Measurements from ENCODE around the gene TRPC4. TPM values are rescaled to one million over a fixed set of nuclear protein-coding genes. Genes with fewer than 3 reads are reported as not detected.

Gene TRPC4
- total RNA-seq, 2 experiments from 2014 or later: not detected

DNA sequence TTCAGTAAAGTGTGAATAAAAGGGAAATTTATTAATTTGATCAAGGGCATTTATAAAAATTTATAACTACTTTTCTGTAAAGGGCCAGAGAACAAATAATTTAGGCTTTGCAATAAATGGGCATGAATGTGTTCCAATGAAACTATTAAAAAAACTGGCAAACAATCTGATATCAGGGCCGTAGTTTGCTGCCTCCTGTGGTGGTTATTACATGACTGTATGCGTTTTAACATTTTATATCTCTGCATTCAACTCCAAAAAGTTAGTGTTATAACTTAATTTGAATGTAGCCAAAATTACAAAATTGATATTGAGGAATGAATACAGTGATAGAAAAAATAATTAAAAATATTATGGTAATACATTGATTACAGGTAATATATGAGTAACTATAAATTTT is 190.5 kb downstream of the TRPC4 start:
- ChIA-PET CTCF (no interaction called here), POLR2A (no interaction called here)
- intact Hi-C loops (cut with DNase I, micrococcal nuclease): no loop called here
- H3K27me3 Mint-ChIP-seq: no peaks in the 10 kb centered on the region
- no peak for ATAC-seq
- H3K4me3 Mint-ChIP-seq: no peak overlapping the region
- DNase-seq: no peak
- H3K27ac Mint-ChIP-seq: no peak overlapping the region
- no peaks in the 10 kb centered on the region for H3K36me3 Mint-ChIP-seq (ENCODE audit: low read depth)
- no peaks in the 10 kb centered on the region for H3K4me1 Mint-ChIP-seq
- H3K9me3 Mint-ChIP-seq (ENCODE audit: low read depth): no peaks in the 10 kb centered on the region

DNA sequence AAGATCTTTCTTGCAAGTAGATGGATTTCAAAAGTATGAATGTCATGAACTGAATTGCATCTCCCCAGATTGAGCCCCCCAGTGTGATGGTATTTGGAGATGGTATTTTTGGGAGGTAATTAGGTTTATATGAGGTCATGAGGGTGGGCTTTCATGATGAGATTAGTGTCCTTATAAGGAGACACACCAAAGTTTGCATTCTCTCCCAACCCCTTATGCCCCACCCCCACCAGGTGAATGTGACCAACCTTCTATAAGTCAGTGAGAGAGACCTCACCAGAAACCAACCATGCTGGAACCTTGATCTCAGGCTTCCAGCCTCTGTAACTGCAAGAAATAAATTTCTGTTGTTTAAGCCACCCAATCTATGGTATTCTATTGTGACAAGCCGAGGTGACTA is 199.7 kb downstream of the TRPC4 start:
- Mint-ChIP-seq H3K4me1 (no peaks in the 10 kb centered on the region), H3K27ac (no peak overlapping the region), H3K36me3 (ENCODE audit: low read depth) (no peaks in the 10 kb centered on the region), H3K27me3 (peaks cover 2% of the 10 kb centered on the region), H3K9me3 (ENCODE audit: low read depth) (no peaks in the 10 kb centered on the region), H3K4me3 (no peak overlapping the region)
- no peak for DNase-seq
- intact Hi-C loops (cut with DNase I, micrococcal nuclease): no loop called here
- ChIA-PET POLR2A (no interaction called here), CTCF (no interaction called here)
- ATAC-seq: no peak

DNA sequence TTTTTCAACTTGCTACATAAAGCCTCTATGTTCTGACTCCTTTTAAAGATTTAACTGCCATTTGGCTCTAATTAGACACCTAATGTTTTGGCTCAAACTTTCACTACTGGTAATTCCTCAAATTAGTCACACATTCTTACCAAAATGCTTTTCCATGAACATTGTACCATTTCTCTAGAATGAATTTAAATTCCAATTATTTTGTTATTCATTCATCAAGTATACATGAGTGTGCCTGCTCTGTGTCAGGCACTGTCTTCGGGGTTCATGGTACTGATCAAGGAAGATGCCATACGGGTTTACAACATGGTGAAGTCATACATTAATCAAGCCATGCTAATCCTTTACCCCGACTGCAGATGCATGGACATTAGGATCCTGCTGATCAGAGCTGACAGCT is 201.9 kb downstream of the TRPC4 start:
- Mint-ChIP-seq H3K36me3 (ENCODE audit: low read depth) (no peaks in the 10 kb centered on the region), H3K4me3 (no peak overlapping the region)
- intact Hi-C loops (cut with DNase I, micrococcal nuclease): no loop called here

DNA sequence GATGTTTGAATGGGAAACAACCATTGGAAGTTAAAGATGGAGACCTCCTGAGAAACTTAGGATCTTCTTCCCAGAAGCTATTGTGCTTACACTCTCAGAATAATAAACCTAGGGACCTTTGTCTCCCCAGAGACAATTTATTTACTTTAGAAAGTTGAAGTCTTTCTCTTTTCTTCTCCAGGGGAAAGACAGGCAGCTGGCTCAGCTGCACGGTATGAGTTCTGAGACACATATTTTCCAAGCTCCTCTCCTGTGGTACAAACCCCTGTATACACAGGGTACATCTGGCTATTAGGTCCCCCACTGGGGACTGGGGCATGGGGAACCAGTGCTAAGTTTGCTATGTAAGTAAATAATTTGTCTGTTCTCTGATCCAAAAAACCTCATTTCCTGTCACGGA is 203.5 kb downstream of the TRPC4 start:
- Mint-ChIP-seq H3K27me3 (peaks cover 2% of the 10 kb centered on the region), H3K27ac (no peak overlapping the region), H3K4me3 (no peak overlapping the region), H3K9me3 (ENCODE audit: low read depth) (no peaks in the 10 kb centered on the region), H3K4me1 (no peaks in the 10 kb centered on the region), H3K36me3 (ENCODE audit: low read depth) (no peaks in the 10 kb centered on the region)
- POLR2A ChIA-PET: no interaction called here
- ATAC-seq (no peak), DNase-seq (no peak)
- intact Hi-C loops (cut with DNase I, micrococcal nuclease): no loop called here
- CTCF ChIA-PET: no interaction called here

More for the DNA sequence above, 201.9 kb downstream of the TRPC4 start:
- Mint-ChIP-seq H3K27me3 (peaks cover 2% of the 10 kb centered on the region), H3K9me3 (ENCODE audit: low read depth) (no peaks in the 10 kb centered on the region), H3K4me1 (no peaks in the 10 kb centered on the region), H3K27ac (no peak overlapping the region)
- ChIA-PET POLR2A (no interaction called here), CTCF (no interaction called here)
- DNase-seq: no peak
- no peak for ATAC-seq

- ChIA-PET POLR2A (no interaction called here), CTCF (interaction anchor here (0.7 kb wide), 1 partner anchor 8 kb away, joined by 3 read pairs; no protein-coding TSS in a partner anchor)
- peaks cover 2% of the 10 kb centered on the region for H3K27me3 Mint-ChIP-seq
- intact Hi-C loops (cut with DNase I, micrococcal nuclease): no loop called here
- H3K36me3 Mint-ChIP-seq (ENCODE audit: low read depth): no peaks in the 10 kb centered on the region
- DNase-seq (no peak), ATAC-seq (no peak)
- H3K4me3 Mint-ChIP-seq: no peak overlapping the region
- no peak overlapping the region for H3K27ac Mint-ChIP-seq
- H3K4me1 Mint-ChIP-seq: no peaks in the 10 kb centered on the region
- H3K9me3 Mint-ChIP-seq (ENCODE audit: low read depth): no peaks in the 10 kb centered on the region
These were observed 204.2 kb downstream of the TRPC4 start for GRCh38 chr13:37665420-37665819.

DNA sequence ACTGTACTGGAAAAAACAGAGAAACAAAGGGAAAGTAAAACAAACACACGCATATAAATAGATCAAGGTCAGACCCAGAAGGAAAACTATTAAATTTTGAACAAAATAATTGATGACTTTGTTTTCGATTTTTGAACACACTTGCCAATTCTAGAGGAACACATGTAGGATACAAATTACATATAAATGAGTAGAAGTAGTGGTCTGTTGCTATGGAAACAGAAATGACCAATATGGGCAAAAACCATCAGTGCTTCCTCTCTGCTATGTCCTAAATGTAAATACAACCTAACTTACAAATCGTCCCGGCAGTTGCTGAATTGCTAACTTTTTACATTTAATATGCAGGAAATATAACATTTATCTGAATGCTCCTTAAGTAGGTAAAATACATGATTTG is 205.8 kb downstream of the TRPC4 start:
- CTCF ChIA-PET: no interaction called here
- Mint-ChIP-seq H3K4me1 (no peaks in the 10 kb centered on the region), H3K27me3 (peaks cover 2% of the 10 kb centered on the region), H3K36me3 (ENCODE audit: low read depth) (no peaks in the 10 kb centered on the region), H3K4me3 (no peak overlapping the region), H3K9me3 (ENCODE audit: low read depth) (no peaks in the 10 kb centered on the region), H3K27ac (no peak overlapping the region)
- ATAC-seq (no peak), DNase-seq (no peak)
- POLR2A ChIA-PET: no interaction called here
- intact Hi-C loops (cut with DNase I, micrococcal nuclease): no loop called here

DNA sequence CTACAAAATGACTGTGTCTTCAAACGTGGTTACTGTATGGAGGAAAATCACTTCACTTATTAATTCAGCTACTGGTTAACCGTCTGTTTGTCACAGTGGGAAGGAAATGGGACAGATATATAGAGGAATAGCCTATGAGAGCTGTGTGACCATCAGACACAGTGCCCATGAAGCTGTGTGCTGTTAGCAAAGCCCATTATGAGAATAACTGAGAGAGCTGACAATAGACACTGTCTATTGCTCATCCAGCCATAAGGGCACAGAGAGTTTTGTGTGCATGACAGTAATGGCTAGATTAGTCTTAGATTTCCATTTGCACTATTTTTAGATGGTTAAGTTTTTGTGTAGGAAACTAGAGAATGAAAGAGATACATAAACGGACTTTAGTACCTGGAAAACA is 206.9 kb downstream of the TRPC4 start:
- H3K27ac Mint-ChIP-seq: no peak overlapping the region
- DNase-seq (no peak), ATAC-seq (no peak)
- H3K36me3 Mint-ChIP-seq (ENCODE audit: low read depth): no peaks in the 10 kb centered on the region
- intact Hi-C loops (cut with DNase I, micrococcal nuclease): no loop called here
- POLR2A ChIA-PET: no interaction called here
- no peaks in the 10 kb centered on the region for H3K9me3 Mint-ChIP-seq (ENCODE audit: low read depth)
- CTCF ChIA-PET: no interaction called here
- H3K4me3 Mint-ChIP-seq: no peak overlapping the region
- H3K4me1 Mint-ChIP-seq: no peaks in the 10 kb centered on the region
- H3K27me3 Mint-ChIP-seq: no peaks in the 10 kb centered on the region

DNA sequence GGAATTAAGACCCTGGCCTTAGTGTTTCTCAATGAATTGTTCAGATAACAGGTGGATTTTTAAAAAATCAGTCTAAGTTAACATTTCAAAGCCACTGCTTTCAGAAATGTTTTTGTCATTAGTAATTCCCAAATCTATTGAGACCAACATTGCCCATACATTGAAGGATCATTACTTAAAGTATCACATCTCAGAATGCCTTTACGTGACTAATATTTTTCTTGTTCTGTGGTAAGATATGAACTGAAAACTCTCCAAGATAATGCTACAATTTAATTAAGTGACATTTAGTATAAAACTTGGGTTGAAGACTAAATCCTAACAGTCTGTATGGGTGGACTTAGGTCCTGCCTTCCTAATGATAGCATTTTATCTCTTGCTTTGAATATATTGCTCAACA is 211.6 kb downstream of the TRPC4 start:
- no peak for ATAC-seq
- POLR2A ChIA-PET: no interaction called here
- no peak overlapping the region for H3K27ac Mint-ChIP-seq
- H3K27me3 Mint-ChIP-seq: no peaks in the 10 kb centered on the region
- H3K36me3 Mint-ChIP-seq (ENCODE audit: low read depth): no peaks in the 10 kb centered on the region
- H3K4me3 Mint-ChIP-seq: no peak overlapping the region
- no peaks in the 10 kb centered on the region for H3K9me3 Mint-ChIP-seq (ENCODE audit: low read depth)
- no peaks in the 10 kb centered on the region for H3K4me1 Mint-ChIP-seq
- intact Hi-C loops (cut with DNase I, micrococcal nuclease): no loop called here
- DNase-seq: no peak
- CTCF ChIA-PET: interaction anchor here (0.7 kb wide), 1 partner anchor 140 kb away, joined by 3 read pairs; no protein-coding TSS in a partner anchor

- CTCF ChIA-PET: interaction anchor here (0.6 to 0.7 kb wide), 2 partner anchors 8 to 610 kb away, joined by 3 read pairs; no protein-coding TSS in a partner anchor
These were observed 212.4 kb downstream of the TRPC4 start for GRCh38 chr13:37657134-37657533.

GRCh38 chr13:37656247-37656940 is 213.2 kb downstream of the TRPC4 start:
- Mint-ChIP-seq H3K27ac (no peak overlapping the region), H3K4me1 (no peaks in the 10 kb centered on the region), H3K4me3 (no peak overlapping the region), H3K27me3 (no peaks in the 10 kb centered on the region), H3K9me3 (ENCODE audit: low read depth) (no peaks in the 10 kb centered on the region), H3K36me3 (ENCODE audit: low read depth) (no peaks in the 10 kb centered on the region)
- no peak for DNase-seq
- intact Hi-C loops (cut with DNase I, micrococcal nuclease): no loop called here
- POLR2A ChIA-PET: no interaction called here
- CTCF ChIA-PET: interaction anchor here (0.7 kb wide), 1 partner anchor 610 kb away, joined by 3 read pairs; no protein-coding TSS in a partner anchor
- ATAC-seq: no peak

More at GRCh38 chr13:37657134-37657533, 212.4 kb downstream of the TRPC4 start:
- POLR2A ChIA-PET: no interaction called here
- intact Hi-C loops (cut with DNase I, micrococcal nuclease): no loop called here
- Mint-ChIP-seq H3K27me3 (no peaks in the 10 kb centered on the region), H3K4me1 (no peaks in the 10 kb centered on the region), H3K27ac (no peak overlapping the region), H3K4me3 (no peak overlapping the region), H3K9me3 (ENCODE audit: low read depth) (no peaks in the 10 kb centered on the region), H3K36me3 (ENCODE audit: low read depth) (no peaks in the 10 kb centered on the region)
- DNase-seq (no peak), ATAC-seq (no peak)

DNA sequence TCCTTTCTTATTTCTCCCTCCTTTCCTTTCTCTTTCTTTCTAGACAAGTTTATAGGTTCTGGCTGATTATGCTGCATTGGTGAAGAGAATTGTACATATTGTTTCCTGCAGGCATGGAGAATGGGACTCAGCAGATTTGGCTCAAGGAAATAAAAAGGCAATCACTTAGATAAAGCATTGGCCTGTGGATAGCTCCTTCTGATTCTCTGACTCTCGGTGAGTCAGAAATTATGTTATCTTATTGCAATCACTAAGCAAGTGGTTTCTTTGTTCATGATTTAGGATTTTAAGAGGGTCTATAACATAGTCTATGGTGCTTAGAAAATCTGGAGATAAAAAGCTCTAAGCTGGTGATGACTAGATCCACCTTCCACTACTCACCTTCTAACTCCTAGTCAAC is 217.0 kb downstream of the TRPC4 start:
- Mint-ChIP-seq H3K27me3 (no peaks in the 10 kb centered on the region), H3K4me3 (no peak overlapping the region), H3K27ac (no peak overlapping the region), H3K4me1 (no peaks in the 10 kb centered on the region), H3K9me3 (ENCODE audit: low read depth) (no peaks in the 10 kb centered on the region), H3K36me3 (ENCODE audit: low read depth) (no peaks in the 10 kb centered on the region)
- DNase-seq (no peak), ATAC-seq (no peak)
- POLR2A ChIA-PET: no interaction called here
- intact Hi-C loops (cut with DNase I, micrococcal nuclease): no loop called here
- CTCF ChIA-PET: no interaction called here

- H3K4me3 Mint-ChIP-seq: no peak overlapping the region
- DNase-seq (no peak), ATAC-seq (no peak)
- no peak overlapping the region for H3K27ac Mint-ChIP-seq
- no peaks in the 10 kb centered on the region for H3K36me3 Mint-ChIP-seq (ENCODE audit: low read depth)
- H3K4me1 Mint-ChIP-seq: no peaks in the 10 kb centered on the region
- POLR2A ChIA-PET: no interaction called here
- H3K27me3 Mint-ChIP-seq: no peaks in the 10 kb centered on the region
- no peaks in the 10 kb centered on the region for H3K9me3 Mint-ChIP-seq (ENCODE audit: low read depth)
- CTCF ChIA-PET: no interaction called here
- intact Hi-C loops (cut with DNase I, micrococcal nuclease): no loop called here
These were observed 217.7 kb downstream of the TRPC4 start for GRCh38 chr13:37651891-37652290.

DNA sequence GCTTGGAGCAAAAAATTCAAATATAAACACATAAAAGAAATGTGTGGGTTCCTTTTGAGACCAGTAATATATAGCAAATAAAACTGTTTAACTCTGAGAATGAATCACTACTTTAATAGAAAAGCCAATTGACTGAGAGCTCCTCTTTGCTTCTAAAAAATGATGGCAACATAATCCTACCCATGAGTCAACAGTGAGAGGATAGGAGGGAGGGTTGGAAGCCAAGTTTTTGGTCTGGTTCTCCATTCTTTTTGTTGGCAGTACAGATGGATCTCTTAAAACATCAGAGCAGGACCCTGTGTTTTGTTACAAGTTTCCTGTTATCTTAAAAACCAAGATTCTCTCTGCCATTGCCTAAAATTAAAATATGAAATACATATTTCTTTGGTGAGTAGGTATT is 221.0 kb downstream of the TRPC4 start:
- POLR2A ChIA-PET: no interaction called here
- Mint-ChIP-seq H3K4me3 (no peak overlapping the region), H3K27ac (no peak overlapping the region), H3K4me1 (no peaks in the 10 kb centered on the region), H3K9me3 (ENCODE audit: low read depth) (peaks cover 2% of the 10 kb centered on the region), H3K36me3 (ENCODE audit: low read depth) (no peaks in the 10 kb centered on the region), H3K27me3 (no peaks in the 10 kb centered on the region)
- no peak for DNase-seq
- no peak for ATAC-seq
- CTCF ChIA-PET: no interaction called here
- intact Hi-C loops (cut with DNase I, micrococcal nuclease): no loop called here
